Fibroblast of pulmonary artery (primary cell): ENCODE results near the gene OR8D2.

ENCODE experiments used
- DNase-seq: peaks from one replicate; pipeline ENCODE4 v3.0.0-alpha.2; 2010; ENCODE audit warnings: low read depth
- H3K4me3 ChIP-seq: replicated peaks from 2 replicates; pipeline ENCODE4 v1.5.1; 2011; ENCODE audit warnings: low read depth, mild to moderate bottlenecking, control low read depth, low read length, moderate library complexity
- CTCF ChIP-seq: IDR thresholded peaks from 2 replicates; pipeline ENCODE4 v1.5.1; 2011; ENCODE audit warnings: mild to moderate bottlenecking, control low read depth, low read length, inconsistent platforms; ENCODE audit errors: missing control alignments

OR8D2 gene

GRCh38 chr11:124320097-124320496, at the start of gene OR8D2:
TSS of gene OR8D2 (minus strand) at chr11:124320197. CDS start at chr11:124320197, 0 bp downstream.
- no peak for DNase-seq
- H3K4me3 ChIP-seq, result no peak within 1 kb of the TSS
- TF ChIP-seq CTCF, result no peak

GRCh38 chr11:124359566-124359965, 39.6 kb upstream of the OR8D2 start:
- no peak for DNase-seq
- no peak overlapping the region for H3K4me3 ChIP-seq
- no peak for TF ChIP-seq CTCF

- no peak for TF ChIP-seq CTCF
- no peak for DNase-seq
- no peak overlapping the region for H3K4me3 ChIP-seq
Observed at GRCh38 chr11:124346311-124346955, 26.4 kb upstream of the OR8D2 start.

- no peak for TF ChIP-seq CTCF
- no peak for DNase-seq
- H3K4me3 ChIP-seq, result no peak overlapping the region
Observed at GRCh38 chr11:124344346-124344745, 24.3 kb upstream of the OR8D2 start.

- no peak for DNase-seq
- TF ChIP-seq CTCF, result no peak
- H3K4me3 ChIP-seq, result no peak overlapping the region
Observed at GRCh38 chr11:124340142-124340447, 20.1 kb upstream of the OR8D2 start.

- DNase-seq, result no peak
- no peak overlapping the region for H3K4me3 ChIP-seq
- no peak for TF ChIP-seq CTCF
Observed at GRCh38 chr11:124339396-124340141, 19.6 kb upstream of the OR8D2 start.

GRCh38 chr11:124331873-124332272, 11.9 kb upstream of the OR8D2 start:
- no peak for TF ChIP-seq CTCF
- no peak overlapping the region for H3K4me3 ChIP-seq
- DNase-seq, result no peak
